GM18505 (cell line): ENCODE data around the gene FIGNL1.

ENCODE experiments used
- ATAC-seq: cut with Tn5 transposase; IDR thresholded peaks from one replicate; pipeline ENCODE4 v1.9.1; 2021; ENCODE audit not compliant: unreplicated experiment
- POLR2A ChIP-seq: IDR thresholded peaks from 4 replicates; pipeline ENCODE4 v1.6.1; 2011; ENCODE audit warnings: borderline replicate concordance; ENCODE audit not compliant: insufficient read depth, insufficient read length; ENCODE audit errors: extremely low read depth

FIGNL1 gene

GRCh38 chr7:50413561-50413960, 36.6 kb downstream of the FIGNL1 start:
- TF ChIP-seq POLR2A: no peak
- ATAC-seq: no peak

- TF ChIP-seq POLR2A: no peak
- ATAC-seq: no peak
Observed at GRCh38 chr7:50412973-50413372, 37.2 kb downstream of the FIGNL1 start.

- no peak for ATAC-seq
- no peak for TF ChIP-seq POLR2A
Observed at GRCh38 chr7:50411332-50411731, 38.8 kb downstream of the FIGNL1 start.

- no peak for TF ChIP-seq POLR2A
- ATAC-seq: peak; percentile 57
Observed at GRCh38 chr7:50409856-50410745, 40.0 kb downstream of the FIGNL1 start.

- no peak for ATAC-seq
Observed at GRCh38 chr7:50406935-50407334, 43.2 kb downstream of the FIGNL1 start.

GRCh38 chr7:50405221-50405620, 44.9 kb downstream of the FIGNL1 start:
- no peak for ATAC-seq

More at GRCh38 chr7:50406935-50407334, 43.2 kb downstream of the FIGNL1 start:
- TF ChIP-seq POLR2A: no peak

GRCh38 chr7:50404392-50404791, 45.8 kb downstream of the FIGNL1 start:
- TF ChIP-seq POLR2A: no peak
- no peak for ATAC-seq

More at GRCh38 chr7:50405221-50405620, 44.9 kb downstream of the FIGNL1 start:
- no peak for TF ChIP-seq POLR2A

- no peak for ATAC-seq
- TF ChIP-seq POLR2A: no peak
Observed at GRCh38 chr7:50400114-50400513, 50.0 kb downstream of the FIGNL1 start.

GRCh38 chr7:50399635-50400034, 50.5 kb downstream of the FIGNL1 start:
- no peak for TF ChIP-seq POLR2A
- no peak for ATAC-seq

GRCh38 chr7:50399206-50399605, 50.9 kb downstream of the FIGNL1 start:
- no peak for ATAC-seq
- no peak for TF ChIP-seq POLR2A

GRCh38 chr7:50397971-50398324, 52.2 kb downstream of the FIGNL1 start:
- no peak for TF ChIP-seq POLR2A
- ATAC-seq: no peak

- peak; percentile 42 for ATAC-seq
- no peak for TF ChIP-seq POLR2A
Observed at GRCh38 chr7:50397320-50397970, 52.7 kb downstream of the FIGNL1 start.

- no peak for TF ChIP-seq POLR2A
- peak; percentile 3 for ATAC-seq
Observed at GRCh38 chr7:50396856-50397255, 53.3 kb downstream of the FIGNL1 start.

- no peak for TF ChIP-seq POLR2A
Observed at GRCh38 chr7:50394315-50394714, 55.8 kb downstream of the FIGNL1 start.

More at GRCh38 chr7:50394315-50394714, 55.8 kb downstream of the FIGNL1 start:
- ATAC-seq: no peak
